Measurements from ENCODE around the gene ALKAL2.

- TF ChIP-seq POLR2A (IDR thresholded peaks at IDR 0.05) = no peak
- no peak for TF ChIP-seq EP300 (IDR thresholded peaks at IDR 0.05)
- TF ChIP-seq, protein P1, sequence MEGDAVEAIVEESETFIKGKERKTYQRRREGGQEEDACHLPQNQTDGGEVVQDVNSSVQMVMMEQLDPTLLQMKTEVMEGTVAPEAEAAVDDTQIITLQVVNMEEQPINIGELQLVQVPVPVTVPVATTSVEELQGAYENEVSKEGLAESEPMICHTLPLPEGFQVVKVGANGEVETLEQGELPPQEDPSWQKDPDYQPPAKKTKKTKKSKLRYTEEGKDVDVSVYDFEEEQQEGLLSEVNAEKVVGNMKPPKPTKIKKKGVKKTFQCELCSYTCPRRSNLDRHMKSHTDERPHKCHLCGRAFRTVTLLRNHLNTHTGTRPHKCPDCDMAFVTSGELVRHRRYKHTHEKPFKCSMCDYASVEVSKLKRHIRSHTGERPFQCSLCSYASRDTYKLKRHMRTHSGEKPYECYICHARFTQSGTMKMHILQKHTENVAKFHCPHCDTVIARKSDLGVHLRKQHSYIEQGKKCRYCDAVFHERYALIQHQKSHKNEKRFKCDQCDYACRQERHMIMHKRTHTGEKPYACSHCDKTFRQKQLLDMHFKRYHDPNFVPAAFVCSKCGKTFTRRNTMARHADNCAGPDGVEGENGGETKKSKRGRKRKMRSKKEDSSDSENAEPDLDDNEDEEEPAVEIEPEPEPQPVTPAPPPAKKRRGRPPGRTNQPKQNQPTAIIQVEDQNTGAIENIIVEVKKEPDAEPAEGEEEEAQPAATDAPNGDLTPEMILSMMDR (IDR thresholded peaks at IDR 0.05) = no peak
Measured at GRCh38 chr2:319059-319600, 31.2 kb upstream of the ALKAL2 start.
